Naive B cell (primary cell): Measurements from ENCODE around the gene SHC3. TPM values are rescaled to one million over a fixed set of nuclear protein-coding genes. Genes with fewer than 3 reads are reported as not detected.

Source experiments
- ATAC-seq, 2 donors: fragments of 150-1000 bp; cut with Tn5 transposase; 2 replicates each; pipeline ENCODE4 v1.10.0; 2021; ENCODE audit warnings: low read depth in 2 of 2, mild to moderate bottlenecking in 2 of 2, moderate library complexity in 2 of 2
- DNase-seq: peaks from one replicate; pipeline ENCODE4 v3.0.0; 2022
- H3K27ac Mint-ChIP-seq, 6 donors: one replicate each; pipeline ENCODE4 v1.8.0; 2020 to 2022; ENCODE audit warnings: mild to moderate bottlenecking in 6 of 6, mixed read lengths in 6 of 6, moderate library complexity in 5 of 6, inconsistent platforms in 2 of 6
- H3K27me3 Mint-ChIP-seq, 3 donors: one replicate each; pipeline ENCODE4 v1.8.0; 2021 to 2022; ENCODE audit warnings: mixed read lengths in 3 of 3, mild to moderate bottlenecking in 1 of 3
- H3K36me3 Mint-ChIP-seq, 2 donors: one replicate each; pipeline ENCODE4 v1.8.0; 2020 to 2022; ENCODE audit warnings: mixed read lengths in 2 of 2, inconsistent platforms in 1 of 2, mild to moderate bottlenecking in 1 of 2
- H3K4me1 Mint-ChIP-seq, 3 donors: one replicate each; pipeline ENCODE4 v1.8.0; 2020 to 2022; ENCODE audit warnings: mixed read lengths in 3 of 3, inconsistent platforms in 1 of 3, mild to moderate bottlenecking in 1 of 3, moderate library complexity in 1 of 3
- H3K4me3 Mint-ChIP-seq, 8 donors: one replicate each; pipeline ENCODE4 v1.8.0; 2020 to 2022; ENCODE audit warnings: mild to moderate bottlenecking in 8 of 8, mixed read lengths in 8 of 8, moderate library complexity in 8 of 8, inconsistent platforms in 2 of 8
- H3K9me3 Mint-ChIP-seq, 7 donors: one replicate each; pipeline ENCODE4 v1.8.0; 2020 to 2022; ENCODE audit warnings: mixed read lengths in 7 of 7, mild to moderate bottlenecking in 5 of 7, inconsistent platforms in 2 of 7, moderate library complexity in 1 of 7
- polyA plus RNA-seq, 6 donors: library from polyadenylated mRNA; unstranded; fragments of 300-500 nt; fragmentation: Illumina TruSeq; gene quantifications; one replicate each; pipeline ENCODE4 v1.2.3, GENCODE V29; 2021; ENCODE audit warnings: low read depth in 6 of 6

SHC3 gene
- polyA plus RNA-seq, 6 donors from 2014 or later: 0.04 to 0.24 TPM; not detected in 4

DNA sequence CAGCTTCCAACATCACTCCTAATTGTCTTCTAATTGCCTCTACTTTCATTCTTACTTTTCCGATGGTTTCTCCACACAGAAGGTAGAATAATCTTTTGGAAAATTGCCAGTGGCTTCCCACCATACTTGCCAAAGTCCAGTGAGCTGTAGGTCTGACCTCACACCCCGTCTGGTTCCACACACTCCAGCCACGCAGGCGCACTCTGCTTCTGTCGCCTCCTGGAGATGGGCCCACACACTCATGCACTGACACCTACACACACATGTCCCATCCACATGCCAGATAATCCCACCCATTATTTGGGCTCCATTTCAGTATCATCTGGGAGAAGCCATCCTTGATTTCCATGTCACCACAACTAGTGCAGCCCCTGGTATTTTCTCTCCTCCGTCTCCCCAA is 12.7 kb downstream of the SHC3 start:
- Mint-ChIP-seq H3K36me3 (no peaks in the 10 kb centered on the region), H3K4me3 (peak overlapping the region in 1 of 8 donors; percentile 13), H3K9me3 (peaks cover 0 to 6% (median 3%) of the 10 kb centered on the region in 7 donors), H3K27ac (no peak overlapping the region), H3K4me1 (no peaks in the 10 kb centered on the region), H3K27me3 (peaks cover 29 to 31% (median 30%) of the 10 kb centered on the region in 3 donors)
- DNase-seq: no peak
- no peak for ATAC-seq

DNA sequence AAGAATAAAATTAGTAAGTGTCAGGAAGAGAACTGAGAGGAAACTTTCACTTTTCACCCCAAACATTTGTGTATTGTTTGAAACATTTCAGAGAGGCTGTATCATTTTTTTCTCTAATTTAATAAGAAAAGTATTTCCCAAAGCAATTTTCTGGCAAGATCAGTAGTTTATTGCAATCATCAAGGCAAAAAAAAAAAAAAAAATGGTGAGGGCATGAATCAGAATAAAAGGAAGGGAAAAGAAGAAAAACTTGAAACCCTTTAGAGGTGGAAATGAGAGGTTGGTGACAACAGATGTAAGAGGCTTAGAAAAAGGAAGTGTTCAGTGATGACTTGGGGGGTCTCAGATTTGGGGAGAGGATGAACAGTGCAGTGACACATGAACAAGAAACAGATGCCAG is 13.3 kb downstream of the SHC3 start:
- no peaks in the 10 kb centered on the region for H3K36me3 Mint-ChIP-seq
- no peaks in the 10 kb centered on the region for H3K4me1 Mint-ChIP-seq
- DNase-seq (no peak), ATAC-seq (no peak)
- H3K27ac Mint-ChIP-seq: no peak overlapping the region
- H3K27me3 Mint-ChIP-seq: peaks cover 30 to 35% (median 31%) of the 10 kb centered on the region in 3 donors
- peaks cover 0 to 7% (median 3%) of the 10 kb centered on the region in 7 donors for H3K9me3 Mint-ChIP-seq
- H3K4me3 Mint-ChIP-seq: no peak overlapping the region

DNA sequence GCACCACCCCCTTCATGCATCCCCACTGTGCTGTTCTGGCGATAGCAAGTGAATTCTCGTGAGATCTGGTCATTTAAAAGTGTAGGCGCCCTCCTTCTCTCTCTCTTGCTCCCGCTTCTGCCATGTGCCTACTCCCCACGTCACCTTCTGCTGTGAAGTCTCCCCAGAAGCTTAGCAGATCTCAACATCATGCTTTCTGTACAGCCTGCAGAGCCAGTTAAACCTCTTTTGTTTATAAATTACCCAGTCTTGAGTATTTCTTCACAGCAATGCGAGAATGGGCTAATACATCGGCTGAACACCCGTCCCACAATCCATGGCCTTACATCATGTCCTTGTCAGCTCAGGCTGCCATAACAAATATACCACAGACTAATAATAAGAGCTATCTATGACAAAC is 17.4 kb downstream of the SHC3 start:
- H3K4me3 Mint-ChIP-seq: no peak overlapping the region
- DNase-seq (no peak), ATAC-seq (no peak)
- no peak overlapping the region for H3K27ac Mint-ChIP-seq
- H3K36me3 Mint-ChIP-seq: no peaks in the 10 kb centered on the region
- H3K27me3 Mint-ChIP-seq: peaks cover 16 to 64% (median 49%) of the 10 kb centered on the region in 3 donors
- peaks cover 0 to 7% (median 5%) of the 10 kb centered on the region in 7 donors for H3K9me3 Mint-ChIP-seq
- H3K4me1 Mint-ChIP-seq: no peaks in the 10 kb centered on the region

DNA sequence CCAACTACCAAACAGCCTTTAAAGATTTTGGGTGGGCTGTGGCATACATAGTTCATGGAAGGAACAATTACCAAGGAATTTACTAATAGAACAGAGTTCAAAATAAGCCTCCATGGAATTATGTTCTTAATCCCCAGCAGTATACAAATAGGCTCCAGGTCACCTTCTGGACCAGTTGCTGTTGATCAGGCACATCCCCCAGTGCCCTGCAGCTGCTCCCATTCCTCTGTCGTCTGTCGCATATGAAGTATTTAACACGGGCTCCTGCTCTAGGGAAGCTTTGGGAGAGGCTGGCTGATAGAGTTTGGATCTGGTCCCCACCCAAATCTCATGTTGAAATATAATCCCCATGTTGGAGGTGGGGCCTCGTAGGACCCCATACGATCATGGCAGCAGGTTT is 17.8 kb downstream of the SHC3 start:
- H3K9me3 Mint-ChIP-seq: peaks cover 0 to 7% (median 5%) of the 10 kb centered on the region in 7 donors
- no peak for DNase-seq
- no peaks in the 10 kb centered on the region for H3K4me1 Mint-ChIP-seq
- no peak overlapping the region for H3K4me3 Mint-ChIP-seq
- no peak overlapping the region for H3K27ac Mint-ChIP-seq
- H3K36me3 Mint-ChIP-seq: no peaks in the 10 kb centered on the region
- ATAC-seq: no peak
- H3K27me3 Mint-ChIP-seq: peaks cover 17 to 60% (median 49%) of the 10 kb centered on the region in 3 donors

DNA sequence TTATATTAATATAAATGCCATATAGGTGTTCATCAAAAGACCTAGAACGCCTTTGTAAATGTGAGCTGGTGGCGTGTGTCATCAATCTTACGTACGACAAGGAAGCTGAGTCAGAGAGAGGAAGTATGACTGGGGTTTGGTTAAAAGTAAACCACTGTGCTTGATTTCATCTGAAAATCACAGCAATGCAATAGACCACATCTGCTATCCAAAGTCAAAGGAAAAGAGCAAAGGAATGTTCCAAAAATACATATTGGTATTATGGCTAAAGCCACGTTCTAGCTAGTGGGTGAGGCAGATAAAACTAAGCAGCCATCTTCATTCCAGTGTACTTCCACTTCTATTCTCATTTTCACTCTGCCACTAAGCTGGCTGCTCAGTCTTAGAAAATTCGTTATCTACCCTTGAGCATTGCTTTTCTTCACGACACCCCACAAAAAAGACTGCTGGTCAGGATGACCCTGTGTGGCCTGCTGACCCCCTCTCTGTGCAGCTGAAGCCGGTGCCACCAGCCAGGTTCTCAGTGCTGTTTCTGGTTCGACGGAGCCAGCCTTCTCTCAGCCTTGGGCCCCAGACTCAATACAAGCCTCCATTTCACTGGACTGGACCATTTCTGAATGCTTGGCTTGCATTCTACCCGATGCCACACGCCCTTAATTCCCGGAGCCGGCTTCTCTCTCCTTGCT is 23.8 kb downstream of the SHC3 start:
- peak overlapping the region in 1 of 8 donors; percentile 24 for H3K4me3 Mint-ChIP-seq
- peak overlapping the region in 1 of 6 donors; percentile 55 for H3K27ac Mint-ChIP-seq
- DNase-seq: no peak
- H3K36me3 Mint-ChIP-seq: peaks cover 0 to 6% of the 10 kb centered on the region in 2 donors
- peaks cover 13 to 49% (median 40%) of the 10 kb centered on the region in 3 donors for H3K27me3 Mint-ChIP-seq
- H3K9me3 Mint-ChIP-seq: peaks cover 2 to 20% (median 4%) of the 10 kb centered on the region in 7 donors
- H3K4me1 Mint-ChIP-seq: peaks cover 6 to 8% (median 7%) of the 10 kb centered on the region in 3 donors
- no peak for ATAC-seq

DNA sequence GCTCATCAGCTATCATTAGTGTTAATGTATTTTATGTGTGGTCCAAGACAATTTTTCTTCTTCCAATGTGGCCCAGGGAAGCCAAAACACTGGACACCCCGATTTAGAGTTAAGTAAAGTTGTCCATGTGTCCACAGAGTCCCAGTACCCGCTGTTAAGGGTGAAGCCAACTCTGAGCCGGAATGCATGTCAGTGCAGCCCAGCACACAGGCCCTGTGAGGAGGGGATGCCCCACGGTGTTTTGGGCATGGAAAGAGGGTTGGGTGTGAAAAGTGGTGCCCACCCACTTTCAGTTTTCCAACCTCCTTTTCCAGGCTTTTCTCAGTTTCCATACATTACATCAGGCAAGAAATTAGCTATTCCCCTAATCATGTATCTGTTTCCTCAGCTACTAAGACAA is 24.4 kb downstream of the SHC3 start:
- no peak for ATAC-seq
- H3K27me3 Mint-ChIP-seq: peaks cover 13 to 43% (median 37%) of the 10 kb centered on the region in 3 donors

DNA sequence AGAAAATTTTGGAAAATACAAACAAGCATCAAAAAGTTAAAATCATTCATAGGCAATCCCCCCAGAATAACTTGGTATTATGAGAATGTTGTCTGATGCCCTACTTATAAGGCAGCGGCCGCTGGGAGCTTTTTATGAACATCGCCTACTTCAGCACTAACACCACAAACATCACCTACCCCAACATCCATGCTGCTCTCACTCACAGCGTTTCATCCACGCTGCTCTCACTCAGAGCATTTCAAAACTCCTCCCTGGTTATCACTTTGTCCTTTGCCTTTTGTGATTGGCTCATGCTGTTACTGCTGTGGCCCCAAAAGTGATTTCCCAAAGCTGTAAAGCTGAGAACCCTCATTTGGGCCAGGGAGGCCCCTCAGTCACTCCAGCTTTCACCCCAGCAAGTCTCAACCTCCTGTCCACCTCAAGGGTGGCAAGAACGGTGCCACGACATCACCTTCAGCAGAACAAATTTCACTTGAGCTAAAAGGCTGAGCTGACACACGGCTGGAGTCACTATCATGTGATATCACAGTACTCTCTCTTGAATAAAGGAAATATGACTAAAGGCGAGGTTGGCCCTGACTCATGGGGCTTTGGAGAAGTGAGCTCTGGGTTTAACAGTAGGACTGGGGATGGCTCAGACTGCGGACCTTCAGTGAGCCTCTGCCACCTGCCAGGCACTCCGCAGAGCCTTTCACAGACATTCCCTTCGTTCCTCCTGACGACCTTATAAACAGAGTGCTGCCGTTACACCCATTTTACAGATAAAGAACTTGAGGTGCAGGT is 25.2 kb downstream of the SHC3 start:
- Mint-ChIP-seq H3K9me3 (peaks cover 2 to 20% (median 4%) of the 10 kb centered on the region in 7 donors), H3K4me3 (no peak overlapping the region), H3K36me3 (peaks cover 0 to 6% of the 10 kb centered on the region in 2 donors), H3K27me3 (peaks cover 13 to 35% (median 29%) of the 10 kb centered on the region in 3 donors), H3K4me1 (peaks cover 6 to 12% (median 11%) of the 10 kb centered on the region in 3 donors), H3K27ac (peak overlapping the region in 1 of 6 donors; percentile 9)
- no peak for DNase-seq
- no peak for ATAC-seq

More for the DNA sequence above, 24.4 kb downstream of the SHC3 start:
- no peak for DNase-seq
- no peak overlapping the region for H3K27ac Mint-ChIP-seq
- H3K4me3 Mint-ChIP-seq: no peak overlapping the region
- peaks cover 6 to 12% (median 11%) of the 10 kb centered on the region in 3 donors for H3K4me1 Mint-ChIP-seq
- peaks cover 0 to 6% of the 10 kb centered on the region in 2 donors for H3K36me3 Mint-ChIP-seq
- peaks cover 2 to 20% (median 4%) of the 10 kb centered on the region in 7 donors for H3K9me3 Mint-ChIP-seq

DNA sequence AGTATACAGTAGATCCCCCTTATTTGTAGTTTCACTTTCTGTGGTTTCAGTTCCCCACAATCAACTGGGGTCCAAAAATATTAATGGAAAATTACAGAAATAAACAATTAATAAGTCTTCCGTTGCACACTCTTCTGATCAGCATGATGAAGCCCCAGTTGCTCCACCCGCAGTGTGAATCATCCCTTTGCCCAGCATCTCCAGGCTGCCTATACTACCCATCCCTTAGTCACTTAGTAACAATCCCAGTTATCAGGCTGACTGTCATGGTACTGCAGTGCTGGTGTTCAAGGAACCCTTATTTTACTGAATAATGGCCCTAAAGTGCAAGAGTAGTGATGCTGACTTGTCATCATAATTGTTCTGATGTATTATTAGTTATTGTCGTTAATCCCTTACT is 28.9 kb downstream of the SHC3 start:
- ATAC-seq: no peak
- H3K27ac Mint-ChIP-seq: peak overlapping the region in 1 of 6 donors; percentile 6
- DNase-seq: no peak
- peaks cover under 1 to 7% (median 6%) of the 10 kb centered on the region in 3 donors for H3K4me1 Mint-ChIP-seq
- peaks cover 0 to 6% of the 10 kb centered on the region in 2 donors for H3K36me3 Mint-ChIP-seq
- H3K4me3 Mint-ChIP-seq: peak overlapping the region in 1 of 8 donors; percentile 37
- peaks cover 2 to 20% (median 4%) of the 10 kb centered on the region in 7 donors for H3K9me3 Mint-ChIP-seq
- H3K27me3 Mint-ChIP-seq: peaks cover 12 to 39% (median 24%) of the 10 kb centered on the region in 3 donors

DNA sequence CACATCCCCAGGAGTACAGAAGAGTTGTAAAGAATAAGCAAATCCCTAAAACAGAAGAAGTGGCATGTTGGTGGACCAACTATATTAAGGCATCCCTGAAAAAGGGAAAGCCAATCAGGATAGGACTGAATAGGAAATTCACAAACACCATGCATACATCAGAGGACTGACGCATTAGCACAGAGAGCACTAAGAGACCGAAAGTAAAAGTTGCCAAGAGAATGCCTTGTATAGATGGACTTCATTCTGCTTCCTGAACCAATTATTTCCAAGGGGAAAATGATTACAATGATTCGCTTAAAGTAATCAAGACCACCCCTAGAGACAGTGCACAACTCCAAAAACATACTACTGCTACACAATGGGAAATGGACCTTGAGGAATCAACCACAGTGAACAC is 33.5 kb downstream of the SHC3 start:
- H3K4me1 Mint-ChIP-seq: peaks cover 0 to 6% (median 4%) of the 10 kb centered on the region in 3 donors
- no peak overlapping the region for H3K4me3 Mint-ChIP-seq
- peaks cover 0 to under 1% (median 0%) of the 10 kb centered on the region in 7 donors for H3K9me3 Mint-ChIP-seq
- no peak for DNase-seq
- peaks cover 10 to 38% (median 12%) of the 10 kb centered on the region in 3 donors for H3K27me3 Mint-ChIP-seq
- ATAC-seq: no peak
- no peaks in the 10 kb centered on the region for H3K36me3 Mint-ChIP-seq
- H3K27ac Mint-ChIP-seq: no peak overlapping the region

DNA sequence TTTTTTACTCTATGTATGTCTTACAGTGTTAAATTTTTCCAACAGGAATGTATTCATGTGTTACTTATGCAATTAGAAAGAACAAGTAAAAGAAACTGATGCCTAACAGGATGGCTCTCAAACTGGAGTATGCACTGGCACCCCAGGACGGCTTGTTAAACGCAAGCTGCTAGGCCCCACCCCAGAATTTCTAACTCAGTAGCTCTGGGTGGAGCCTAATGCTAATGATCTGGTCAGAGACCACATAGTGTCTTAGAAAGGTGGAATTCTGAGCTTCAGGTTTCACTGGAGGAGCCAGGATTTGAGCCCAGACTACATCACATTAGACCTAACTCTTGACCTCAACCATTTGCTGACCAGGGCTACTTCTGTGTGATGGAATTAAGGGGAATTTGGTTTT is 34.4 kb downstream of the SHC3 start:
- Mint-ChIP-seq H3K27me3 (peaks cover 10 to 38% (median 10%) of the 10 kb centered on the region in 3 donors), H3K9me3 (no peaks in the 10 kb centered on the region), H3K4me3 (no peak overlapping the region), H3K27ac (no peak overlapping the region), H3K4me1 (no peaks in the 10 kb centered on the region), H3K36me3 (no peaks in the 10 kb centered on the region)
- ATAC-seq (no peak), DNase-seq (no peak)

DNA sequence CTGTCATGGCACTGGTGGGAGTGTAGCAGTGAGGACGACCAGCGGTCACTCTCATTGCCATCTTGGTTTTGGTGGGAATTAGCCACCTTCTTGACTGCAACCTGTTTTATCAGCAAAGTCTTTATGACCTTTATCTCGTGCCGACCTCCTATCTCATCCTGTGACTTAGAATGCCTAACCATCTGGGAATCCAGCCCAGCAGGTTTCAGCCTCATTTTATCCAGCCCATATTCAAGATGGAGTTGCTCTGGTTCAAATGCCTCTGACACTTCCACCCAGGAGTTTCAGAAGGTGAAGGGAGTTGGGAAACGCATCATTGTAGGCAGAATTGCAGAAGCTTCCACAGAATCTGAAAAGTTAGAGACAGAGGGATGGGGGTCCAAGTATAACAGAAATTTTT is 35.4 kb downstream of the SHC3 start:
- ATAC-seq: no peak
- Mint-ChIP-seq H3K4me1 (no peaks in the 10 kb centered on the region), H3K27ac (no peak overlapping the region), H3K36me3 (no peaks in the 10 kb centered on the region), H3K9me3 (no peaks in the 10 kb centered on the region), H3K4me3 (no peak overlapping the region), H3K27me3 (peaks cover 10 to 37% (median 10%) of the 10 kb centered on the region in 3 donors)
- DNase-seq: no peak

DNA sequence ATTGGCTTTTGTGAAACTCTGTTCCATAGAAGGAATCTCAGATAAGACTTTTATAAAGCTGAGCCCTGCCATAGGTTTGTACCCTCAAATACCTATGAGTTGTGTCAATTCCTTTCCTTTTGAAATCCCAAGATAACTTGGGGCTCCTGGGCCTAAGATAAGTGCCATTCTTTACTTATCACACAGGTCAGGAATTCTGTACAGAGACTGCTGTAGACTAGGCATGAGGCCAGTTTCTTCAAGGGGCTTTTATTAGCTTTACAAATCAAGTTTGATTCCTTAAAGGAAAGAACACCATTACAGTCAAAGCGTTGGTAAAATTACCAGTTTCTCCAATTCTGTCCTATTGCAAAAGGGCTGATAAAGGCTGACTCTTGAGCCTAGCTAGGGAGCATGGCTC is 39.2 kb downstream of the SHC3 start:
- H3K4me3 Mint-ChIP-seq: no peak overlapping the region
- H3K4me1 Mint-ChIP-seq: no peaks in the 10 kb centered on the region
- H3K9me3 Mint-ChIP-seq: peaks cover 0 to 18% (median 5%) of the 10 kb centered on the region in 7 donors
- ATAC-seq (no peak), DNase-seq (no peak)
- no peak overlapping the region for H3K27ac Mint-ChIP-seq
- peaks cover 8 to 28% (median 13%) of the 10 kb centered on the region in 3 donors for H3K27me3 Mint-ChIP-seq
- H3K36me3 Mint-ChIP-seq: no peaks in the 10 kb centered on the region

DNA sequence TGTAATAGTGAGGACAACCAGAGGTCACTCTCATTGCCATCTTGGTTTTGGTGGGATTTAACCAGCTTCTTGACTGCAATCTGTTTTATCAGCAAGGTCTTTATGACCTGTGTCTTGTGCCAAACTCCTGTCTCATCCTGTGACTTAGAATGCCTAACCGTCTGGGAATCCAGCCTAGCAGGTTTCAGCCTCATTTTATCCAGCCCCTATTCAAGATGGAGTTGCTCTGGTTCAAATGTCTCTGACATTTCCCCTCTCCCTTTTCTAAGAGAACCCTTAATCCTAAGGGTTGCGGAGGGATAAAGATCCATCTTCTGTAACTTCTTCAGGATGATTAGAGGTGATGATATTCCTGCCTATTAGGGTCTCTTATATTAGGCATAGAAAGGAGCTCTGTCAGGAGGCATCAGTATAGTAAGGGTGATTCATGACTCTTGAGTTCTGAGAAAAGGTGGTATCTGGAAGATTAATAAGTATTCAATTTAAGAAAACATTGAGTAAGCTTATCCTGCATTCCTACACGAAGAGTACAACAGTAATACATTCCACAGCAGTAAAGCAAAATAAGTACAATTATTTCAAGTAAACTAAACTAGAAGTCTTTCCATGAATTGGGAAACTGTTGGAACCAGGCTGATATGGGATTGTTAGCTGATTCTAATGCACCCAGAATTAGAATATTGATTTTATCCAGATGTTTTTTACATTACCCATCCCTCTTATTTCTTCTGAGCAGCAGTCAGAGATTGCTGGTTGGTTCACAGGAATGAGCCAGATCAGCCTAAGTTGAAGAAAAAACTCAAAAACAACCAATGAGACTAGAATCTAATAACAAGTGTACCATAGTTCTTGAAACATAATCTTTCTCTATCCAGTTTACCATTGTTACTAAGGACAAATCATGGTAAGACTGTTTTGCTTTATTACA is 39.9 kb downstream of the SHC3 start:
- H3K4me3 Mint-ChIP-seq: no peak overlapping the region
- H3K4me1 Mint-ChIP-seq: no peaks in the 10 kb centered on the region
- H3K27me3 Mint-ChIP-seq: peaks cover 8 to 24% (median 13%) of the 10 kb centered on the region in 3 donors
- peaks cover 0 to 26% (median 9%) of the 10 kb centered on the region in 7 donors for H3K9me3 Mint-ChIP-seq
- no peak overlapping the region for H3K27ac Mint-ChIP-seq
- DNase-seq (no peak), ATAC-seq (no peak)
- H3K36me3 Mint-ChIP-seq: no peaks in the 10 kb centered on the region
